ENCODE data around the gene MAPK14.

The MAPK14 gene

DNA sequence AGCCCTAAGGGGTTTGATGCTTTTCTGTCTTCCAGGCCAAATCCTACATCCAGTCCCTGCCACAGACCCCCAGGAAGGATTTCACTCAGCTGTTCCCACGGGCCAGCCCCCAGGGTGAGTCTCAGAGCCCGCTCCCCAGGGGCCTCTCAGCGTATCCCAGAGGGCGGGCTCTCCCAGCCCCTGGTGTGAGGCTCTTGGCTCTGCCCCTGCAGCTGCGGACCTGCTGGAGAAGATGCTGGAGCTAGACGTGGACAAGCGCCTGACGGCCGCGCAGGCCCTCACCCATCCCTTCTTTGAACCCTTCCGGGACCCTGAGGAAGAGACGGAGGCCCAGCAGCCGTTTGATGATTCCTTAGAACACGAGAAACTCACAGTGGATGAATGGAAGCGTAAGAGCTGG lies 111.1 kb downstream of the MAPK14 start:
- DNase-seq (ENCODE audit: low read depth), result no peak

DNA sequence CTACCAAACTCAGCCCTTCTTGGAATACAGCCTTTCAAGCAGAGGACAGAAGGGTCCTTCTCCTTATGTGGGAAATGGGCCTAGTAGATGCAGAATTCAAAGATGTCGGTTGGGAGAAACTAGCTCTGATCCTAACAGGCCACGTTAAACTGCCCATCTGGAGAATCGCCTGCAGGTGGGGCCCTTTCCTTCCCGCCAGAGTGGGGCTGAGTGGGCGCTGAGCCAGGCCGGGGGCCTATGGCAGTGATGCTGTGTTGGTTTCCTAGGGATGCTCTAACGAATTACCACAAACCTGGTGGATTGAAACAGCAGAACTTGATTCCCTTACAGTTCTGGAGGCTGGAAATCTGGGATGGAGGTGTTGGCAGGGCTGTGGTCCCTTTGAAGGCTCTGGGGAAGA lies 111.8 kb downstream of the MAPK14 start:
- no peak for DNase-seq (ENCODE audit: low read depth)

DNA sequence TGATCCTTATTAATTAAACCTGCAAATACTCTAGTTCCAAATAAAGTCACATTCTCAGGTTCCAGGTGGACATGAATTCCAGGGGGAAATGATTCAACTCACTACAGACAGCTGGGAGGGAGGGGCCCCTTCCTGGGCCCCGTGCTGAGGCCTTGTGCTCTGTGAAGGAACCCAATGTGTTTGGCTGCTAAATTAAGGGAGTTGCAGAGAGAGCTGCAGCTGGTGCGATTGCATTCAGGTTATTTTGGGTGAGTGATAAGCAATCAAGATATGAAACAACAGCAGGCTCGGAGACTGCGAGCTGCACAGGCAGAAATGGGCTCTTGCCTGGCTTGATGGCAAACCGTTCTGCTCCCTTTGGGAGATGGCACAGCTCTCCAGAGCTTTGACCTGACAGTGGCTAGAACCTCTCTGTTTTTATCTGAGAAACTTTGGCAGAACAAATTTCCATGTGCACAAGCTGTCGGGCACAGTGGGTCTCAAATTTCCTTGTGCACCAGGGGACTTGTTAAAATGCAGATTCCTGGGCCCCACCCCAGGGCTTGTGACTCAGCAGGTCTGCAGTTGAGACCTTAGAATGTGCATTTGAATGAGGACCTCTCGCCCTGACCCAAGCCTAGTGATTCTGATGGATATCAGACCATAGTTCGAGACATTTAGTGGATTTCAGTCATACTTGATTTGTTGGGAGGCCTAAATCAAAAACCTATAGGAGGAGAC lies 112.5 kb downstream of the MAPK14 start:
- DNase-seq (ENCODE audit: low read depth), result no peak

GRCh38 chr6:36141091-36141490 lies 113.5 kb downstream of the MAPK14 start:
- no peak for DNase-seq (ENCODE audit: low read depth)

GRCh38 chr6:36141961-36142360 lies 114.4 kb downstream of the MAPK14 start:
- no peak for DNase-seq (ENCODE audit: low read depth)

DNA sequence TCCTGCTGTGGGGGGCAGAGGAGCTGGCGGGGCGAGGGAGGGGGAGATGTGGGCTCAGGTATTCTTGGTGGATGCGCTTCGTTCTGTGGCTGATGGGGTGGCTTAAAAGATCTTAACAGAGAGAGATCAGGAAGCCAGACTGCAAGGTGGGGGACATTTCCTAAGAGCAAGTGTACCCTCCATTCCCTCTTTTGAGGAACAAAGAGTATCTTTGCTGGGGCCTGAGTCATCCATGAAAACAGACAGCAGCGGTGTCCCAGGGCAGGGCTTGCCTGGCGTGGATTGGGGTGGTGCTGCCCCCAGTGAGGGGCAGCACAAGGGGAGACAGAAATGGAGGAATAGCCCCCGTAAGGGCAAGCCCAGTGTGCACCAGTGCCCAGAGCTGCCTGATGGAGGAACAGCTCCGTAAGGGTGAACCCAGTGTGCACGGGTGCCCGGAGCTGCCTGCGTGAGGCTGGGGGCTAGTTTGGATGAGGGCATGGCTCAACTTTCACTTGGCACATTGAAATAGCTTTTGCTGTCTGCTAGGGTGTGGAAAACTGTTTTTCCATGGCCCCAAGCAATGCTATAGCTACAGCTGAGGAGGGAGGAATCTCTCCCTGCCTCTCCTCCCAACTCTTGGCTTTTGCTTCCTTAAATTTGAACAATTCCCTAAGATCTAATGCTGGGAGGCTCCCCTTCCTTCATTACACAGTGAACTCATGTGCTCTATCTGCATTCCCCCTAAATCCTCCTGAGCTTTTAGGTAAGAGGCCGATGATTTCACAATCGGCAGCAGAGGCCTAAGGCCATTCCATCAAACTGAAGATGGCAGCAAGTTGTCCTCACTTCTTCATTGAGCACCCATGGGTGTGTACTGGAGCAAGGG lies 115.6 kb downstream of the MAPK14 start:
- DNase-seq (ENCODE audit: low read depth), result no peak

GRCh38 chr6:36145495-36145894 lies 117.9 kb downstream of the MAPK14 start:
- no peak for DNase-seq (ENCODE audit: low read depth)

GRCh38 chr6:36147294-36147693 lies 119.7 kb downstream of the MAPK14 start:
- DNase-seq (ENCODE audit: low read depth), result no peak

DNA sequence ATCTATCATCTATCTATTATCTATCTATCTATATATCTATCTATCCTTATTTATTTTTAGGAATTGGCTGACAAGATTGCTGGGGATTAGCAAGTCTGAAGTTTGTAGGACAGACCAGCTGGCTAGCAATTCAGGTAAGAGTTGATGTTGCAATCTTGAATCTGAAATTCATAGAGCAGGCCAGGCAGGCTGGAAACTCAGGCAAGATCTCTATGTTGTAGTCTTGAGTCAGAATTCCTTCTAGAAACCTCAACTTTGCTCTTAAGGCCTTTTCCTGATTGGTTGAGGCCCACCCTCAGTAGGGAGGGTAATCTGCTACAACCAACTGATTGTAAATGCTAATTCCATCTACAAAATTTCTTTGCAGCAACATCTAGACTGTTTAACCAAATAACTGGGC lies 121.9 kb downstream of the MAPK14 start:
- DNase-seq (ENCODE audit: low read depth), result no peak

- no peak for DNase-seq (ENCODE audit: low read depth)
Measured at GRCh38 chr6:36150283-36150682, 122.7 kb downstream of the MAPK14 start.

DNA sequence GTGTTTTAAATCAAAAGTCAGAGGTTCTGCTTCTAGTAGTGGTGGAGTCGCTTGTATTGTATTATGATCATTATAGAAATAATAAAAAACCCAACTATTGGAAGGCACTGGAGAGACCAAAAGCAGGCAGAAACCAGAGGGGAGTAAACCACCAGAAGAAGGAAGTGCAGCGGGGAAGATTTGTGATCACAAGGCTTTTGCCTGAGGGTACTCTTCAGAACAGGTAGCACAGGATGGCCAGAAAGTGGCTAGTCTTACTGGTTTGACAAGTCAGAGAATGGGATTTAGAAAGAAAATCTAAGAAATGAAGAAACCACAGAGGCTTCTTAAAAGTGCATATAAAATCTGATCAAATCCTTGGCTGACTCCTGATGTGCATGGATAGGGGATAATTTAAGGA lies 126.7 kb downstream of the MAPK14 start:
- no peak for DNase-seq (ENCODE audit: low read depth)

GRCh38 chr6:36155662-36156061 lies 128.1 kb downstream of the MAPK14 start:
- no peak for DNase-seq (ENCODE audit: low read depth)

DNA sequence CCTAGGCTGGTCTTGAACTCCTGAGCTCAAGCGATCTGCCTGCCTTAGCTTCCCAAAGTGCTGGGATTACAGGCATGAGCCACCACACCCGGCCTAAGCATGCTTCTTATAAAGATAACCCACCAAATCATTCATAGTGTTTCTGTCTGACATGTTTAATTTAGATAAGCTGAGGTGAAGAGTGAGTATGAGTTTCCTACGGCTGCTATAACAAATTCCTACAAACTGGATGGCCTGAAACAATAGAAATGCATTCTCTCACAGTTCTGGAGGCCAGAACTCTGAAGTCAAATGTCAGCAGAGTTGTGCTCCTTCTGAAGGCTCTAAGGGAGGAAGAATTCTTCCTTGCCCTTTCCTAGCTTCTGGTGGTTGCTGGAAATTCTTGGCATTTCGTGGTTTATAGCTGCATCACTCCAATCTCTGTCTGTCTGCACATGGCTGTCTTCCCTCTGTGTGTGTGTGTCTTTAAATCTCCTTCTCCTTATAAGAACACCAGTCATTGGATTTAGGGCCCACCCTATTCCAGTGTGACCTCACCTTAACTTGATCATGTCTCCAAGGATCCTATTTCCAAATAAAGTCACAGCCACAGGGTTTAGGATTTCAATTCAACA lies 132.6 kb downstream of the MAPK14 start:
- no peak for DNase-seq (ENCODE audit: low read depth)

Data from activated T-helper 9 cell treated with anti-CD3 and anti-CD28 coated beads, Interleukin-2, amount 50 U/mL, for 16 hours (primary cell).